Measurements from ENCODE around the gene HOTAIR. TPM values are rescaled to one million over a fixed set of nuclear protein-coding genes. Genes with fewer than 3 reads are reported as not detected.

Gene HOTAIR
- total RNA-seq, 1 donor from 2014 or later: not detected

- DNase-seq (ENCODE audit: low spot score): no peak
- intact Hi-C loops (cut with DNase I): no loop called here
These were observed 8.2 kb downstream of the HOTAIR start for GRCh38 chr12:53966385-53967133.

DNA sequence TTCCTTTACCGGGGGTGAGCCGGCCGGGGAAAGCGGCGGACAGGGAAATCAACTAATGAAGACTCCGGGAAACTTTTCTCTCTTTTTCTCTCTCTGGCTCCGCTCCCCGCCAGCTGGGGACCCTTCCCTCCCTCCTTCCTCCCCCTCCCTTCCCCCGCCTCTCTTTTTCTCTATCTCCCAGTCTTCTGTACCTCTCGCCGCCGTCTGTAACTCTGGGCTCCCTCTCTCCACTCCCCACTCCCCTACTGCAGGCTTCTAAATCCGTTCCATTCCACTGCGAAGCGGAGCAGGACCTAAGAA lies 8.7 kb downstream of the HOTAIR start:
- intact Hi-C loops (cut with DNase I): no loop called here
- DNase-seq (ENCODE audit: low spot score): no peak

GRCh38 chr12:53965281-53966084 lies 9.3 kb downstream of the HOTAIR start:
- intact Hi-C loops (cut with DNase I): no loop called here
- DNase-seq (ENCODE audit: low spot score): no peak

DNA sequence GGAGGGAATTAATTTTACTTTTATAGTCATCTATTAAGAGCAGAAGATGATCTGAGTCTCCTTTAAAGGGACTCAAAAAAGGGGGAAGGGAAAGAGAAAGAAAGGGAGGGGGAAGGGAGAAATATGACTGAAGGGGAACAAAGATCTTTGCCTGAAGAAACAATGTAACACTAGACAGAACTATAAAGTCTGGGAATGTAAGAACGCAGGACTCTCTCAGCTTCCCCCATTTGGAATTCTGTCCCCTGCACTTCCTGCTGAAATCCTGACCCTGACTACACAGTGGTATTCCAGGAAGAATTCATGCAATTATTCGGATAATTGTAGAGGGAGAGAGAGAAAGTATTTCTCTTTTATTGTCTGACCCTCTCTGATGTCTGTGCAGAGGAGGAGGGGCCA lies 10.4 kb downstream of the HOTAIR start:
- intact Hi-C loops (cut with DNase I): no loop called here
- DNase-seq (ENCODE audit: low spot score): no peak

GRCh38 chr12:53963434-53964314 lies 11.1 kb downstream of the HOTAIR start:
- DNase-seq (ENCODE audit: low spot score): no peak
- intact Hi-C loops (cut with DNase I): no loop called here

- DNase-seq (ENCODE audit: low spot score): no peak
- intact Hi-C loops (cut with DNase I): no loop called here
These were observed 11.7 kb downstream of the HOTAIR start for GRCh38 chr12:53963005-53963404.

- intact Hi-C loops (cut with DNase I): no loop called here
- peak; percentile 69 for DNase-seq (ENCODE audit: low spot score)
These were observed 13.6 kb downstream of the HOTAIR start for GRCh38 chr12:53961025-53961761.

GRCh38 chr12:53960187-53961024 lies 14.3 kb downstream of the HOTAIR start:
- intact Hi-C loops (cut with DNase I): no loop called here
- DNase-seq (ENCODE audit: low spot score): peak; percentile 53

DNA sequence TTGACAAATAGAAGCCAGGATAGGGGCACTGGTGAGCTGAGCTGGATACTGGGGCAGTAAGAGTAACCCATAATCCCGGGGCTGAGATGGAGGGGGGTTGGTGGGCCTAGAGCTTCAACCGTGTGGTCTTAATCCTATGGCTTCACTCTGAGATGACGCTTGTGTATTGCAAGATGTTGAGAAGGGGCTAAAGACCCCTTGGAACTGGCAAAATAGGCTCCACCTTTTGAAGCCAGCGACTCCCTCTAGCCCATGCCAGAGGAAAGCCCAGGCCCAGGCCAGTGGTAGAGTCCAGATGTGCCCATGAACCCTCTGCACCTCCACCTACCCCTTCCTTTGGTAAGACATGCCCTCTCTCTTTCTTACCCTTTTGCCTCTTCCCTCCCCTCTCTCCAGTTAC lies 15.4 kb downstream of the HOTAIR start:
- no peak for DNase-seq (ENCODE audit: low spot score)
- intact Hi-C loops (cut with DNase I): no loop called here

DNA sequence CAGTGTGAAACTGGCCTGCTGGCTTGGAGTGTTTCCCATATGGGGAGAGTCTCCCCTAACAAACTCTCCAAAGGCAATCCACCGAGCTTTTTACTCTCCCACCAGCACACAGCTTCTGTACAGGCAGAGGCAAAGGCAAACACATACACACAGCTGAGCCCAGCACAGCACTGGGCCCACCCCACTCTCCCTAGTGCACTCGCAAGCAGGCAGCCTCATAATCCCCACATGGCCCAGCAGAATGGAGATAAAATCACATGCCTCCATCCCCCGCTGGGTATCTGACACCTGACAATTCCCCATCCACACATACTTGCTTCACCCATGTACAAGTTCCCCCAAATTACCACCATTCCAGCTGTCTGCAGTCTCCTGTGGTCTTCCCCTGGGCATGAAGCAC lies 16.6 kb downstream of the HOTAIR start:
- no peak for DNase-seq (ENCODE audit: low spot score)
- intact Hi-C loops (cut with DNase I): no loop called here

DNA sequence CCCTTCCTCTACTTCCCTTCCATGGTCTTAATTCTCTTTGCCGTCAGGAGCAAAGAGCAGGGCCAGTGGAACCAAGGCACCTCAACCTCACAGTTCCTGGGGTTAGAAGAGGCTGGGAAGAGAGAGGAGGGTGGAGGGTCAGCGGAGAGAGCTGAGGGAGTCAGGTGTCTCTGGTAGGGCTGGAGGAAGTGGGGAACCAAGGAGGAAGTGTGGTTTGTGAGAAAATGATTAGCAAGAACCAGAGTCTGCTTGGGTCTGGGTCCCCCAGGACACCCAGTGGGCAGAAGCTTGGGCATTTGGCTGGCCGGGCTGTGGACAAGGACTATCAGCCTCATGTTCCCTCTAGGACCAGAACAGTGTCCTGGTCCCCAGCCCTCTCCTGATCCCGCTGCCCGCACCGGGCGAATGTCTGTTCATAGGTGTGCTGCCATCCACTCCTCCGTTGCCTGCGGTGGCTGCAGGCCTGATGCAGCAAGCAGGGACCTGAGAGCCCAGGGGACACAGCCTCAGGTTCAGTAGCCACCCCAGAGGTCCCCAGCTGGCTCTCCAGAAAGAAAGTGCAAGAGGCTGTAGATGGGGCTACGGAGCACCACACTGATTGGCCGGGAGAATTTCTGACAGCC lies 17.7 kb downstream of the HOTAIR start:
- intact Hi-C loops (cut with DNase I): no loop called here
- no peak for DNase-seq (ENCODE audit: low spot score)

- intact Hi-C loops (cut with DNase I): no loop called here
- DNase-seq (ENCODE audit: low spot score): no peak
These were observed 18.4 kb downstream of the HOTAIR start for GRCh38 chr12:53956251-53956887.

DNA sequence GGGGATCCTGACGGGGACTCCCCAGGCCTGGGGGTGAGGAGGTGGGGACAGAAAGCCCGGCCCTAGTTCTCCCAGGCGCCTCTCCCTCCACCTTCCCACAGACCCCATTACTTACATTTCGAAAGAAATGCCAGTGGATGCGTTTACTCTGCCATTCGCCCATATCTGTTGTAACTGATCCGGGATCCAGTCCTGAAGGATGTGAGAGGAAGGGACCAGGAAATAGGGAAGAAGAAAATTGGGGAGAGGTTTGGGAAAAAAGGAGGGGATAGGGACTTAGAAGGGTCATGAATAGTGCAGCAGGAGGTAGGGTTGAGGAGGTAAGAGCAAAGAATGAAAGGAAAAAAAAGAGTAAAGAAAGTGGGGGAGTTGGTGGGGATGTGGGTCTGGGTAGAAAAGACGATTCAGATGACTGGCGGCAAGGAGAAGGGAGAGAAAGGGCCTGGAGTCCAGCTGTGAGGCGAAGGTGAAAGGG lies 18.9 kb downstream of the HOTAIR start:
- no peak for DNase-seq (ENCODE audit: low spot score)
- intact Hi-C loops (cut with DNase I): no loop called here

- DNase-seq (ENCODE audit: low spot score): no peak
- intact Hi-C loops (cut with DNase I): no loop called here
These were observed 19.5 kb downstream of the HOTAIR start for GRCh38 chr12:53955036-53955775.

GRCh38 chr12:53954694-53955035 lies 20.1 kb downstream of the HOTAIR start, which contains the start of gene HOXC12:
Gene HOXC12, plus strand, starts transcription at chr12:53954903. Its CDS starts 27 bp downstream, at chr12:53954930.
- intact Hi-C loops (cut with DNase I): no loop called here
- DNase-seq (ENCODE audit: low spot score): no peak

DNA sequence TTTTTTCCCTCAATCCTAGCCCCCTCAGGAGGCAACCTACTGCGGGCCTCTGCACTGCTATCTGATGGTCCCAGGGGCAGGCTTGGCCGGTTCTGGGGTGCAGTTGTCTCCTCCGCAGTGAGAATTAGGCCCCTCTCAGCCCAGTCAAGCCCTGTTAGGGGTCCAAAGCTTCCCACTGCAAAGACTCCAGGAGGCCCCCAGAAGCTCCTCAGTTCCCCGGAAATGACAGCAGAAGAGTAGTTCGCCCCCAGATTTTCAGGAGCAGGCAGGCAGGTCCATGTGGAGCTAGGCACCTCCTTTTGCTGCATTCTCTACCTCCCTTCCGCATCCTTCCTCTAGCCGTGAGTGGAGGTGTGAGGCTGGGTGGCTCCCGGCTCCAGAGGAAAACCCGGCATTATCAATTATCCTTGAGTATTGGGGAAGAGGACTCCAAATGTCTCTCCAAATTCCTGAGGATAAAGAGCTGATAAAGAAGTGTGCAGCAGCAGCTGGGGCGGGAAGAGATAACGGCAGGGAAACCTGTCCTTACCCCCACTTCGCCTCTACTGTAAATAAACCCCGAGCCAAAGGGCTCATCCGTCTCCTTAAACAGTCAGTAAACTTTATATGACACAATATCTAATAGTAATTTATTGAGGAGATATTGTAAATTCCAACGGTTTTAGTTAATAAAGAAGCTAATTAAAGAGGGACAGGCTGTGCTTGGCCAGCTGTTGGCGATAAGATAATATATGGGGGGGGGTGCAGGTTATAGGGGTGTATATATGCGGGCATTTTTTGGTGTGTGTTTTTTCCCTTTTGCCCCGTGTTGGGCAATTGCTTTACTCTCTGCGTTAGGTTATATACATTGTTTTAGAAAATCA lies 20.7 kb downstream of the HOTAIR start:
- DNase-seq (ENCODE audit: low spot score): no peak
- intact Hi-C loops (cut with DNase I): no loop called here
